GM12864 (cell line): ENCODE data around the gene BEND5.

Experiments
- DNase-seq: peaks from one replicate; pipeline ENCODE4 v3.0.0-alpha.2; 2011; ENCODE audit warnings: low read depth
- H3K4me3 ChIP-seq: 2 replicates; pipeline ENCODE4 v1.5.1; 2011; ENCODE audit warnings: mild to moderate bottlenecking, low read depth, low read length, control low read depth
- TF ChIP-seq, protein P1 (sequence below): IDR thresholded peaks from 2 replicates; pipeline ENCODE4 v1.5.1; 2011; ENCODE audit warnings: low read depth, mild to moderate bottlenecking, moderate library complexity, low read length, control low read depth, inconsistent platforms; ENCODE audit errors: missing control alignments

Gene BEND5

DNA sequence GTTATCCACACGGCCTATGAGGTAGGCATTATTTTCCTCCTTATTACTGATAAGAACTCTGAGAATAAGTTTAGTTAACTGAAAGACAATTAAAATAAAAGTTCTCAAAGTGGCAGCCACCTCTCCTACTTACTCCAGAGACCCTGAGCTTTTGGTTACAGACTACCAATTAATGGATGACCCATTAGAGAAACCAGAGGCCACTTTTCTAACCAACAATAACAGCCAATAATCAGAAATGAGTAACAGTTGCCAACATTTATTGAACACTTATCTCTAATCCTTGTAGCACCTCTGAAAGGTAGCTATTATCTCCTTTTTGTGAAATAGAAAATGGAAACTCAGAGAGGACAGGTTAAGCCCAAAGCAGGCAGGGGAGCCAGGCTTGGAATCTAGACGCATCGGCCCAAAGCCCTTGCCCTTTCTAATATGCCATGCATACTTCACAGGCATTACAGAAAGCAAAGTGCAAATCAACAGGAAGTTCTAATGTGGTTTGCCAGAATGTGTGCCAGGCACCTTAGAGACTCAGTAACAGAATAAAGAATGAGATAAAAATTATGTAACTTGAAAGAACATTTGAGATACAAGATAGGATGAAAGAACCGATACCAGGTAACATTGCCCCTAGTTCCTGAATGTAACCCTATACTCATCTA lies 50.0 kb downstream of the BEND5 start:
- TF ChIP-seq, protein P1, sequence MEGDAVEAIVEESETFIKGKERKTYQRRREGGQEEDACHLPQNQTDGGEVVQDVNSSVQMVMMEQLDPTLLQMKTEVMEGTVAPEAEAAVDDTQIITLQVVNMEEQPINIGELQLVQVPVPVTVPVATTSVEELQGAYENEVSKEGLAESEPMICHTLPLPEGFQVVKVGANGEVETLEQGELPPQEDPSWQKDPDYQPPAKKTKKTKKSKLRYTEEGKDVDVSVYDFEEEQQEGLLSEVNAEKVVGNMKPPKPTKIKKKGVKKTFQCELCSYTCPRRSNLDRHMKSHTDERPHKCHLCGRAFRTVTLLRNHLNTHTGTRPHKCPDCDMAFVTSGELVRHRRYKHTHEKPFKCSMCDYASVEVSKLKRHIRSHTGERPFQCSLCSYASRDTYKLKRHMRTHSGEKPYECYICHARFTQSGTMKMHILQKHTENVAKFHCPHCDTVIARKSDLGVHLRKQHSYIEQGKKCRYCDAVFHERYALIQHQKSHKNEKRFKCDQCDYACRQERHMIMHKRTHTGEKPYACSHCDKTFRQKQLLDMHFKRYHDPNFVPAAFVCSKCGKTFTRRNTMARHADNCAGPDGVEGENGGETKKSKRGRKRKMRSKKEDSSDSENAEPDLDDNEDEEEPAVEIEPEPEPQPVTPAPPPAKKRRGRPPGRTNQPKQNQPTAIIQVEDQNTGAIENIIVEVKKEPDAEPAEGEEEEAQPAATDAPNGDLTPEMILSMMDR, result no peak
- no peak overlapping the region for H3K4me3 ChIP-seq
- no peak for DNase-seq

DNA sequence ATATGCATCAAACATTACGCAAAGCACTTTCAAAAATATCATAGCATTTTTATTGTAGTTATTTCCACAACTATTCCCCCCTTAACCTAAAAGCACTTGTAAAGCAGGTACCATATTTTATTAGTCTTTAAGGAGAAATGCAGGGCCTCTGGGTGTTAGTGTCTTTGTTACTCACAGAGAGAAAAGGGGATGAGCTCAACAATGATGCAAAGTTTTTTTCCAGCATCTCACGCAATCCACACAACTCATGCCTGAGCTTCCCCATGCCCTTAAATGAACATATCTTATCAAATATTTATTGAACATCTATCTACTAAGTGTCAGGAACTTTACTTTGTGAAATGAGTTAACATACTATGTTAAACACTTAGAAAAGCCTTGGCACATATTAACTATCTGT lies 50.6 kb downstream of the BEND5 start:
- H3K4me3 ChIP-seq, result no peak overlapping the region
- no peak for DNase-seq
- TF ChIP-seq, protein P1, result no peak

DNA sequence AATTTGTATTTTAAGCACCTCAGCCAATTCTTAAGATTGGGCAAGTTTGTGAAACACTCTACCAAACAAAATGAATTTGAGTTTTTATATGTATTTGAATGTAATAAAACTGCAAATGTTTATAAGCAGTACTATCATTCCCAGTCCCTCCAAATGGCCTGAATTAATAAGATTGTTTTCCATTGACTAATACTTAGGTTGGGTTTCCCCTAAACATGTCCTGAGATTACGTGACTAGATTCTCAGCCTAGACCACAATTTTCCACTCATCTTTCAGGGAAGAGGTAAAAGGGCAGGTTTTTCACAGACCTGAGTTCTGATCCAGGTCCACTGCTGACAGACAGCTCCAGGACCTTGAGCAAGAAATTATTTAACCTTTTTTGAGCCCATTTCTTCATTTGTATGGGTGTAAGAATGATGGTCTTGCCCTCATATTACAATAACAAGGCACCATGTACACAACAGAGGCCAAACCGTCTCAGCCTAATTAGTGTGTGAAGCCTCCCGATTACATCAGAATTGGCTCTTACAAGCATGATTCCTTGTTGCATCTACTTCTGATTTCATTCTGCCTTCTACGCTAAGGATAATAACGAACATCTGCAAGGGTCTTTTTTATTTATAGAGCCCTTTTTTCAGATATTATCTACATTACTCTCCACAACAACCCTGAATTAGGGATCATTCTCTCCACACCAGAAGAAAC lies 51.2 kb downstream of the BEND5 start:
- H3K4me3 ChIP-seq, result no peak overlapping the region
- TF ChIP-seq, protein P1, result no peak
- no peak for DNase-seq

DNA sequence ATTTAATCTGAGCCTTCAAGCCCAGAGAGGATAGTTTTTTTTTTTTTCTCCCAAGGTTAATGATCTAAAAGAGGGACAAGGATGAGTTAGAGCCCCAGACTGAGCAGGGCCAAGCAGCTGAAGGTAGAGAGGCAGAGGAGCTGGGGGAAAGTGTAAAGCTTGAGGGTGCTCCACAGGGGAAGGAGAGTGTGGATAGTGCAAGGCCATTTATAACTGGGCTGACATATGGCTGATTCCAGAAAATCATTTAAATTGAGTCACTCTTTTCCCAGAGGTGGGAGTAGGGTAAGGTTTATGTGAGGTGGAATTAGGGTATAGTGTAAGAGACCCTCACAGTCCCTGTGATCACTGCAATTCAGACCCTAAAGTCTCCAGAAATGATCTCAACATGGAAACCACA lies 55.8 kb downstream of the BEND5 start:
- DNase-seq, result no peak
- TF ChIP-seq, protein P1, result no peak
- H3K4me3 ChIP-seq, result no peak overlapping the region

DNA sequence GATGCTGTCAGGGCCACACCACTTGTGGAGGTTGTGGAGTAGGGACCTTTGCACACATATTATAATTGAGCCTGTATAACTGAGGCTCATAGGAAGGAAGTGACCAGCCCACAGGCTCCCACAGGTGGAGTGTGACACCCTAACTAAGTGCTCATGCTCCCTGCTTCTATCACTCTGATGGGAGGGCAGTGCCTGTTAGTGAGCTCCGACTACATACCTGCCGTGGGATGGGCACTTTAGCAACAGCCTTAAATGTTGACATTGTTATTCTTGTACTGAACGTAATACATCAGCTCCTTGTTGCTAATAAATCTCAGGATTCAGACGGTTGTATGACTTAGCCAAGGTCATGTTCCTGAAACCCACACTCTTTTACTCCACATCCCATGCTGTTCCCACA lies 58.0 kb downstream of the BEND5 start:
- DNase-seq, result no peak
- TF ChIP-seq, protein P1, result no peak
- no peak overlapping the region for H3K4me3 ChIP-seq

DNA sequence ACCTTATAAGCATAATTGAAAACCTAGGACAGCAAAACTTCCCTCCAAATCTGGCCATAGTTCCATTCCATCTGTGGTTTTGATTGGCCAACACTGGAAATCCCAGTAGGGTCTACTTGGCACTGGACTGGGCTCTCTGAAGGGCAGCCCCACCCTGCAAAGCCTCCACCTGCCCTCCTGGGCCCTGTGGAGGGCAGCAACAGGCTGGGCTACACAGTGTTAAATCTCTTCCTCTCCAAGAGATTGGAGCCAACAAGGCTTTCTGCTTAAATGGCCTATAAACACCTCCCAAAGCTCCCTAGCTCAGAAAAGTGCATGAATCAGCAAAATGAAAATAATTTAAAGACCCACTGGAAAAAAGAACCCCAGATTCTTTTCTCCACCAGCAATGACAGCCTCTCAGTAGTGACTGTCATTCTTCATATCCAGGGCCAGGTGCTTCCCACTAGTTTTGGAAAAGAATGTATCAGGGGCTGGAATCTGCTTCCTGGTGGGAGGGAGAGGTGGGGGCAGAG lies 58.5 kb downstream of the BEND5 start:
- no peak for DNase-seq
- TF ChIP-seq, protein P1, result no peak
- H3K4me3 ChIP-seq, result no peak overlapping the region
